IPS-20b (cell line): ENCODE data around the gene RIPOR2.
A peak's percentile ranks its signal among the peaks of the same experiment; 100 is the strongest.
"Not testable (repeated sequence)": the region's sequence is repeated elsewhere in the genome, so short reads cannot be mapped to it uniquely, and the experiment has no call there.

ENCODE experiments used
- H3K27ac ChIP-seq: one replicate; pipeline ENCODE4 v1.5.1; 2013; ENCODE audit warnings: low read length
- H3K27me3 ChIP-seq: 2 replicates; pipeline ENCODE4 v1.6.1; 2013; ENCODE audit warnings: mild to moderate bottlenecking, low read length, inconsistent platforms; ENCODE audit not compliant: insufficient read depth
- H3K36me3 ChIP-seq: 2 replicates; pipeline ENCODE4 v1.6.1; 2013; ENCODE audit warnings: low read depth, mild to moderate bottlenecking, inconsistent platforms, low read length, moderate library complexity; ENCODE audit not compliant: insufficient read depth
- H3K4me1 ChIP-seq: 2 replicates; pipeline ENCODE4 v1.6.1; 2013; ENCODE audit warnings: mild to moderate bottlenecking, control low read depth, inconsistent platforms, low read length, moderate library complexity; ENCODE audit not compliant: insufficient read depth
- H3K4me3 ChIP-seq: 2 replicates; pipeline ENCODE4 v1.5.1; 2013; ENCODE audit warnings: mild to moderate bottlenecking, low read length, inconsistent platforms
- H3K9ac ChIP-seq: 2 replicates; pipeline ENCODE4 v1.6.1; 2013; ENCODE audit warnings: low read depth, mild to moderate bottlenecking, inconsistent platforms, low read length, moderate library complexity
- H3K9me3 ChIP-seq: 2 replicates; pipeline ENCODE4 v1.6.1; 2013; ENCODE audit warnings: mild to moderate bottlenecking, low read depth, low read length, inconsistent platforms; ENCODE audit not compliant: insufficient read depth

The RIPOR2 gene

GRCh38 chr6:24931296-24931695 lies 4.5 kb downstream of the RIPOR2 start:
- Histone ChIP-seq H3K4me3 (no peak overlapping the region), H3K36me3 (no peaks in the 10 kb centered on the region), H3K27ac (no peak overlapping the region), H3K4me1 (peaks cover 47% of the 10 kb centered on the region), H3K9ac (no peak overlapping the region), H3K9me3 (no peaks in the 10 kb centered on the region), H3K27me3 (no peaks in the 10 kb centered on the region)

- no peak overlapping the region for H3K4me3 ChIP-seq
- no peaks in the 10 kb centered on the region for H3K9me3 ChIP-seq
- H3K36me3 ChIP-seq = no peaks in the 10 kb centered on the region
- peaks cover 43% of the 10 kb centered on the region for H3K4me1 ChIP-seq
- H3K27me3 ChIP-seq = no peaks in the 10 kb centered on the region
- H3K27ac ChIP-seq = no peak overlapping the region
- no peak overlapping the region for H3K9ac ChIP-seq
Measured at GRCh38 chr6:24930431-24930871, 5.3 kb downstream of the RIPOR2 start.

DNA sequence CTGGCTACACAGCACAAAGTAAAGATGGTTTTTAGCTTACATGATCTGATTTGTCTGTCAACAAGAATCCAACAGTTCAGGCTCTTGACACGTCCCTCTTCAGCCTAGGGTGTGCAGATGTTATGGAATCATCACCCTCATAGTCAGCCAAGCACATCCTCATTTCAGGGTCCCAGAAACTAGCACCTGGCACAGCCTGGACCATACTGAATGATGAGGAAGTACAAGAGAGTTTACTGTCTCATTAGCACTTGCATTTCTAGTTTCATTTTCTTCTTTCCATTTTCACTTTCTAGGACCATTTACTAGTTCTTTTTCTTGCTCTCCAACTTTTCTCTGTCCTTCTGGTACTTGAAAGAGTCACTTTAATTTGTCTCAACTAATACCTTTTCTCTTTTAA lies 6.5 kb downstream of the RIPOR2 start:
- no peaks in the 10 kb centered on the region for H3K9me3 ChIP-seq
- no peak overlapping the region for H3K27ac ChIP-seq
- H3K36me3 ChIP-seq = no peaks in the 10 kb centered on the region
- peaks cover 42% of the 10 kb centered on the region for H3K4me1 ChIP-seq
- H3K27me3 ChIP-seq = no peaks in the 10 kb centered on the region
- no peak overlapping the region for H3K4me3 ChIP-seq
- H3K9ac ChIP-seq = no peak overlapping the region

GRCh38 chr6:24927985-24928745 lies 7.6 kb downstream of the RIPOR2 start:
- Histone ChIP-seq H3K9ac (no peak overlapping the region), H3K4me3 (no peak overlapping the region), H3K4me1 (peaks cover 37% of the 10 kb centered on the region), H3K36me3 (no peaks in the 10 kb centered on the region), H3K27me3 (no peaks in the 10 kb centered on the region), H3K9me3 (no peaks in the 10 kb centered on the region), H3K27ac (no peak overlapping the region)

GRCh38 chr6:24927277-24927955 lies 8.3 kb downstream of the RIPOR2 start:
- H3K27me3 ChIP-seq = no peaks in the 10 kb centered on the region
- no peak overlapping the region for H3K27ac ChIP-seq
- H3K9ac ChIP-seq = no peak overlapping the region
- H3K4me1 ChIP-seq = peaks cover 32% of the 10 kb centered on the region
- H3K9me3 ChIP-seq = no peaks in the 10 kb centered on the region
- H3K36me3 ChIP-seq = no peaks in the 10 kb centered on the region
- H3K4me3 ChIP-seq = no peak overlapping the region

DNA sequence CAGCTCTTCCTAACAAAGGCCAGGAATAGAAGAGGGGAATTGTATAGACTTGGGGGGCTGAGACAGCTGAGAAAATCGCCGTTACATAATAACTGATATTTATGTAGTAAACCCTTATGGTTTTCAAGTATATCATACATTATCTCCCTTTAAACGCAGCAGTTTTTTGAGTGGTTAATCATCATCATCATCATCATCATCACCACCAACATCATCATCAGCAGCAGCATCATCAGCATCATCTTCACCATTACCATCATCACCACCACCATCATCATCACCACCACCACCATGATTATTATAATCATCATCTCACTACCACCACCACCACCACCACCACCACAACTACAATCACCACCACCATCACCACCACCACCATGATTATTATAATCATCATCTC lies 9.1 kb downstream of the RIPOR2 start:
- not testable (repeated sequence) for H3K27ac ChIP-seq, H3K9me3 ChIP-seq, H3K27me3 ChIP-seq, H3K4me3 ChIP-seq, H3K36me3 ChIP-seq, H3K9ac ChIP-seq
- H3K4me1 ChIP-seq = peaks cover 24% of the 10 kb centered on the region

- H3K4me3 ChIP-seq = no peak overlapping the region
- no peaks in the 10 kb centered on the region for H3K9me3 ChIP-seq
- H3K36me3 ChIP-seq = no peaks in the 10 kb centered on the region
- no peak overlapping the region for H3K9ac ChIP-seq
- H3K4me1 ChIP-seq = peaks cover 19% of the 10 kb centered on the region
- no peak overlapping the region for H3K27ac ChIP-seq
- H3K27me3 ChIP-seq = no peaks in the 10 kb centered on the region
Measured at GRCh38 chr6:24926192-24926591, 9.6 kb downstream of the RIPOR2 start.

GRCh38 chr6:24925661-24926060 lies 10.1 kb downstream of the RIPOR2 start:
- peaks cover 17% of the 10 kb centered on the region for H3K4me1 ChIP-seq
- H3K9ac ChIP-seq = no peak overlapping the region
- H3K36me3 ChIP-seq = no peaks in the 10 kb centered on the region
- H3K9me3 ChIP-seq = no peaks in the 10 kb centered on the region
- H3K27me3 ChIP-seq = no peaks in the 10 kb centered on the region
- H3K27ac ChIP-seq = no peak overlapping the region
- no peak overlapping the region for H3K4me3 ChIP-seq

DNA sequence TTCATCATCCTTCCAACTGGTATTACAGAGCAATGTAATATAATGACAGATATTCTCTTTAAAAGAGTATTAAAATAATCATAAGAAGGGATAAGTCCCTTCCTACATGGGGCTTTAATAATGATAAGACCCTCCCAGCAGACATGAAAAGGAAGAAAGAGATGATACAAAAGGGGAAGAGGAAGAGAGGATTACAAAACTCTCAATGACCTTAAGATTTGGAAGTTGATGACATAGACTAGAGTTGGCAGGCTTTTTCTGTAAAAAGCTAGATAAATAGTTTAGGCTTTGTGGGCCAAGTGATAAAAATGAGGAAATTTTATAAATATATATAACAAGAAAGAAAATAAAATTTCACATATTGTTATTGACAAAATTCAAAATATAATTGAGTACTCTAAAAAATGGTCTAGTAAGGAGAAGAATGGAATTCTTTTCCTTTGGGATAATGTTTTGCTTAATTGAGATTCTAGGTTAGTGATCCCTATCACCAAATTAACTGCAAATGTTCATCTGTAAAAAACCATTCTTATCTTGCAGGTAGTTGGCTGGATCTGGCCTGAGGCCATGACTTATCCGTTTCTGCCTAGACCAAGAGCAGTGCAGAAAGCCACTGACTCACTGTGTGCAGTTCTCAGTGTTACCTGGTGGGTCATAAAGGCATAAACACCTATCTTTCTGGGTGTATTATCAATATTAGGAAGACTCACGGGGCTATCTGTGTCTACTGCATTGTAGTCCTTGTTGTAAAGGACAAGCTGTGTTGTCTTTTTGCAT lies 11.0 kb downstream of the RIPOR2 start:
- Histone ChIP-seq H3K36me3 (no peaks in the 10 kb centered on the region), H3K9ac (no peak overlapping the region; the same call in 1 of the 2 replicates), H3K9me3 (no peaks in the 10 kb centered on the region), H3K4me1 (peaks cover 26% of the 10 kb centered on the region), H3K27me3 (no peaks in the 10 kb centered on the region), H3K4me3 (peak overlapping the region; percentile 40; the same call in 1 of the 2 replicates), H3K27ac (peak overlapping the region; percentile 58)

- Histone ChIP-seq H3K4me3 (peak overlapping the region; percentile 40; the same call in 1 of the 2 replicates), H3K27me3 (no peaks in the 10 kb centered on the region), H3K36me3 (no peaks in the 10 kb centered on the region), H3K9ac (peak overlapping the region; percentile 9; the same call in 1 of the 2 replicates), H3K9me3 (no peaks in the 10 kb centered on the region), H3K27ac (peak overlapping the region; percentile 58), H3K4me1 (peaks cover 34% of the 10 kb centered on the region)
Measured at GRCh38 chr6:24923885-24924401, 11.8 kb downstream of the RIPOR2 start.

- Histone ChIP-seq H3K9me3 (no peaks in the 10 kb centered on the region), H3K4me1 (peaks cover 45% of the 10 kb centered on the region), H3K36me3 (no peaks in the 10 kb centered on the region)
Measured at GRCh38 chr6:24922814-24923213, 12.9 kb downstream of the RIPOR2 start.

More at GRCh38 chr6:24922814-24923213, 12.9 kb downstream of the RIPOR2 start:
- Histone ChIP-seq H3K9ac (no peak overlapping the region), H3K27me3 (no peaks in the 10 kb centered on the region), H3K4me3 (no peak overlapping the region), H3K27ac (no peak overlapping the region)
